K562 (cell line): Measurements from ENCODE around the gene CTIF. TPM values are rescaled to one million over a fixed set of nuclear protein-coding genes. Genes with fewer than 3 reads are reported as not detected.

Experiments
- ATAC-seq: fragments of 200-7000 bp; cut with Tn5 transposase; 3 replicates; pipeline ENCODE4 v1.9.1; 2020; ENCODE audit warnings: moderate library complexity
- BruUV-seq: library from RNA; stranded (reverse); fragments of 400-500 nt; replicated peaks from 2 replicates; lab custom pipeline; 2021; lab: Mats Ljungman, UMichigan
- CTCF ChIA-PET: fragments of 300-600 bp; formaldehyde crosslinking; extraction: SDS; loops from one replicate; lab custom pipeline; 2021; ENCODE audit warnings: low intra/inter-chr PET ratio; lab: Yijun Ruan, JAX
- POLR2A ChIA-PET: fragments of 300-600, 350-650 bp; sonication (Branson Sonifier 250); formaldehyde crosslinking; extraction: SDS; loops from one replicate; lab custom pipeline; 2021; ENCODE audit warnings: antibody characterized with exemption, inconsistent platforms; lab: Yijun Ruan, JAX
- DNase-seq, 4 experiments: peaks; one replicate each; pipeline versions ENCODE4 v3.0.0 to v3.0.0-alpha.2; 2011 to 2018; ENCODE audit warnings: low spot score in 3 of 4, mixed read lengths in 3 of 4; ENCODE audit errors: extremely low read depth in 1 of 4
- FAIRE-seq: peaks from 2 replicates; lab custom pipeline; 2011; peaks lifted over from hg19 to GRCh38; lab: Jason Lieb, UNC
- H2AFZ ChIP-seq: 2 replicates; pipeline ENCODE4 v1.6.0; 2011; ENCODE audit warnings: low read depth, low read length, control low read depth, inconsistent platforms
- H3K27ac ChIP-seq: fragments of 200-600 bp; 3 replicates; pipeline ENCODE4 v1.8.0; 2011; ENCODE audit warnings: low read depth, mild to moderate bottlenecking, control low read depth, inconsistent platforms, low read length, moderate library complexity, mixed read lengths; ENCODE audit errors: extremely low read depth
- H3K27me3 ChIP-seq, 2 experiments: fragments of 300-600 bp in 1 of 2; 2 replicates in 1 of 2; 3 replicates in 1 of 2; pipeline versions ENCODE4 v1.6.0 to v1.8.0; 2011; ENCODE audit warnings: inconsistent platforms in 2 of 2, low read length in 2 of 2, mild to moderate bottlenecking in 1 of 2, mixed read lengths in 1 of 2, moderate library complexity in 1 of 2; ENCODE audit not compliant: control insufficient read depth in 2 of 2, insufficient read depth in 2 of 2
- H3K36me3 ChIP-seq: fragments of 300-600 bp; 3 replicates; pipeline ENCODE4 v1.8.0; 2011; ENCODE audit warnings: mild to moderate bottlenecking, low read length, inconsistent platforms; ENCODE audit not compliant: control insufficient read depth, insufficient read depth
- H3K4me1 ChIP-seq, 2 experiments: fragments of 200-600 bp in 1 of 2; replicated peaks in 1 of 2; 2 replicates in 1 of 2; 3 replicates in 1 of 2; pipeline versions ENCODE4 v1.5.1 to v1.8.0; 2011; ENCODE audit warnings: inconsistent platforms in 2 of 2, low read length in 2 of 2, mild to moderate bottlenecking in 1 of 2, mixed read lengths in 1 of 2, moderate library complexity in 1 of 2; ENCODE audit not compliant: control insufficient read depth in 2 of 2, insufficient read depth in 2 of 2
- H3K4me2 ChIP-seq: 2 replicates; pipeline ENCODE4 v1.6.1; 2011; ENCODE audit warnings: low read length, control low read depth, inconsistent platforms, mixed read lengths; ENCODE audit not compliant: insufficient read depth
- H3K4me3 ChIP-seq: fragments of 200-600 bp; sonication (generic), shearing (Covaris generic); 2 replicates; pipeline ENCODE4 v1.5.1; 2016; ENCODE audit warnings: control low read depth, inconsistent platforms
- H3K79me2 ChIP-seq: fragments of 200-600 bp; 3 replicates; pipeline ENCODE4 v1.8.0; 2011; ENCODE audit warnings: low read length, inconsistent platforms; ENCODE audit not compliant: control insufficient read depth, insufficient read depth
- H3K9ac ChIP-seq, 2 experiments: 2 replicates each; pipeline versions ENCODE4 v1.6.0 to v1.6.1; 2011; ENCODE audit warnings: low read depth in 2 of 2, low read length in 2 of 2, control low read depth in 1 of 2, inconsistent platforms in 1 of 2, mild to moderate bottlenecking in 1 of 2, mixed read lengths in 1 of 2; ENCODE audit not compliant: insufficient read depth in 1 of 2
- H3K9me1 ChIP-seq: one replicate; pipeline ENCODE4 v1.6.0; 2011; ENCODE audit warnings: inconsistent platforms, mild to moderate bottlenecking, low read length, moderate library complexity; ENCODE audit not compliant: control insufficient read depth, insufficient read depth
- H3K9me3 ChIP-seq: replicated peaks from 2 replicates; pipeline ENCODE4 v1.5.1; 2011; ENCODE audit warnings: low read depth, low read length, inconsistent platforms; ENCODE audit not compliant: control insufficient read depth, insufficient read depth
- H4K20me1 ChIP-seq: replicated peaks from 2 replicates; pipeline ENCODE4 v1.6.1; 2011; ENCODE audit warnings: low read length, inconsistent platforms, mixed read lengths; ENCODE audit not compliant: control insufficient read depth, insufficient read depth
- BMI1 ChIP-seq: fragments of 150-350 bp; IDR thresholded peaks from 2 replicates; pipeline ENCODE4 v1.6.1; 2014; ENCODE audit warnings: low read length
- CBFB ChIP-seq: sonication (generic); formaldehyde crosslinking; IDR thresholded peaks from 2 replicates; pipeline ENCODE4 v1.4.0; 2020; ENCODE audit warnings: mild to moderate bottlenecking, missing genetic modification reagents
- CBX8 ChIP-seq: fragments of 200-600 bp; sonication (generic); IDR thresholded peaks from 2 replicates; pipeline ENCODE4 v1.6.1; 2012; ENCODE audit warnings: borderline replicate concordance, mixed run types, low read depth, mild to moderate bottlenecking, moderate library complexity, mixed read lengths, low read length, control low read depth, inconsistent platforms; ENCODE audit not compliant: poor library complexity, severe bottlenecking; ENCODE audit errors: extremely low read depth
- DPF2 ChIP-seq: fragments of 450-650 bp; IDR thresholded peaks from 2 replicates; pipeline ENCODE4 v1.6.1; 2016
- HMG20B ChIP-seq: fragments of 250-450 bp; sonication (Bioruptor Pico); IDR thresholded peaks from 2 replicates; pipeline ENCODE4 v1.5.0; 2021; ENCODE audit warnings: mild to moderate bottlenecking
- NFIX ChIP-seq: fragments of 250-450 bp; sonication (Bioruptor Pico); IDR thresholded peaks from 2 replicates; pipeline ENCODE4 v1.4.0; 2020; ENCODE audit warnings: low read depth, mild to moderate bottlenecking, moderate library complexity
- RBM25 ChIP-seq: fragments of 200-400 bp; formaldehyde crosslinking; IDR thresholded peaks from 2 replicates; pipeline ENCODE4 v1.6.1; 2018; ENCODE audit warnings: low read length, low read depth, moderate library complexity; ENCODE audit not compliant: severe bottlenecking
- SAP30 ChIP-seq: fragments of 200-600 bp; sonication (generic); IDR thresholded peaks from 2 replicates; pipeline ENCODE4 v1.6.1; 2012; ENCODE audit warnings: borderline replicate concordance, low read depth, mild to moderate bottlenecking, moderate library complexity, low read length, control low read depth, inconsistent platforms; ENCODE audit not compliant: insufficient read depth, poor library complexity, severe bottlenecking
- SIX5 ChIP-seq, 2 experiments: IDR thresholded peaks; 2 replicates each; pipeline ENCODE4 v1.6.1; 2011; ENCODE audit warnings: low read length in 2 of 2, borderline replicate concordance in 1 of 2, low read depth in 1 of 2, mild to moderate bottlenecking in 1 of 2, moderate library complexity in 1 of 2; ENCODE audit not compliant: insufficient read depth in 1 of 2
- SLC30A9 ChIP-seq: fragments of 250-450 bp; sonication (Bioruptor Pico); IDR thresholded peaks from 2 replicates; pipeline ENCODE4 v1.8.0; 2022; ENCODE audit warnings: mild to moderate bottlenecking, moderate library complexity
- SRSF1 ChIP-seq: fragments of 200-400 bp; formaldehyde crosslinking; IDR thresholded peaks from 2 replicates; pipeline ENCODE4 v1.6.1; 2017; ENCODE audit warnings: mild to moderate bottlenecking, low read depth, low read length, moderate library complexity
- ZFP36 ChIP-seq: fragments of 150-350 bp; IDR thresholded peaks from 2 replicates; pipeline ENCODE4 v1.6.1; 2018; ENCODE audit warnings: low read length, low read depth; ENCODE audit not compliant: partially characterized antibody
- ZNF146 ChIP-seq: IDR thresholded peaks from one replicate; pipeline ENCODE4 v1.6.1; 2018; ENCODE audit warnings: missing compliant biosample characterization; ENCODE audit not compliant: unreplicated experiment
- ZSCAN29 ChIP-seq: fragments of 450-650 bp; IDR thresholded peaks from 2 replicates; pipeline ENCODE4 v1.6.1; 2017
- WGBS: fragments of 100-300 bp; shearing (Covaris generic); methylation state at CpG from one replicate; pipeline ENCODE4 v1.1.6; 2016; ENCODE audit warnings: low coverage, mixed read lengths; ENCODE audit not compliant: insufficient coverage; ENCODE audit errors: missing lambda C conversion rate; 5-methylcytosine and 5-hydroxymethylcytosine counted together
- in situ Hi-C: fragments of 300-500 bp; cut with MboI; formaldehyde crosslinking; loops from 4 replicates; pipeline ENCODE4 v1.15.0; 2018; ENCODE audit warnings: inconsistent platforms, mixed read lengths
- intact Hi-C: fragments of 100-400 bp; cut with micrococcal nuclease; formaldehyde crosslinking; loops from 2 replicates; pipeline ENCODE4 v1.14.2; 2022
- polyA plus RNA-seq, 8 experiments: library from polyadenylated mRNA; depleted of rRNA in 4 of 8; stranded (reverse) in 5 of 8; unstranded in 3 of 8; fragments of >200 nt; fragmentation: Nextera tagmentation in 2 of 8; fragmentation: Illumina TruSeq in 1 of 8; extraction: Ambion mirVana in 2 of 8; extraction: Trizol in 1 of 8; gene quantifications; 2 replicates each; pipeline versions ENCODE4 v1.2.1 to v1.2.3, GENCODE V29; 2011 to 2014; ENCODE audit warnings: inconsistent platforms in 1 of 8, missing spikeins in 1 of 8
- total RNA-seq, 7 experiments: library from RNA; depleted of rRNA in 6 of 7; stranded (reverse); fragments of >200 nt in 6 of 7; fragmentation: Illumina TruSeq in 2 of 7; extraction: Trizol in 2 of 7; gene quantifications; 2 replicates each; pipeline versions ENCODE4 v1.2.1 to v1.2.3, GENCODE V29; 2011 to 2021; ENCODE audit warnings: low replicate concordance in 1 of 7
- TF ChIP-seq, protein P1 (sequence below), 2 experiments: fragments of 450-650 bp; IDR thresholded peaks; 2 replicates each; pipeline ENCODE4 v1.6.1; 2016
- TF ChIP-seq, protein P2 (sequence below): fragments of 250-450 bp; sonication (Bioruptor Pico); IDR thresholded peaks from 2 replicates; pipeline ENCODE4 v1.4.0; 2020; ENCODE audit warnings: mild to moderate bottlenecking, moderate library complexity
- TF ChIP-seq, protein P3 (sequence below), 2 experiments: fragments of 450-650 bp in 1 of 2; sonication (generic) in 1 of 2; formaldehyde crosslinking in 1 of 2; IDR thresholded peaks in 1 of 2; conservative IDR thresholded peaks in 1 of 2; 2 replicates each; pipeline versions ENCODE4 v1.6.1 to v1.8.1; 2016 to 2023; ENCODE audit warnings: mild to moderate bottlenecking in 2 of 2, moderate library complexity in 2 of 2, inconsistent platforms in 1 of 2, missing genetic modification reagents in 1 of 2

Gene CTIF
- total and polyA plus RNA-seq, 9 of the 15 experiments (the other 6 are each of a cell fraction or from before 2014, with no cell fraction given) = 0.17 to 11.5 (median 2.2) TPM

DNA sequence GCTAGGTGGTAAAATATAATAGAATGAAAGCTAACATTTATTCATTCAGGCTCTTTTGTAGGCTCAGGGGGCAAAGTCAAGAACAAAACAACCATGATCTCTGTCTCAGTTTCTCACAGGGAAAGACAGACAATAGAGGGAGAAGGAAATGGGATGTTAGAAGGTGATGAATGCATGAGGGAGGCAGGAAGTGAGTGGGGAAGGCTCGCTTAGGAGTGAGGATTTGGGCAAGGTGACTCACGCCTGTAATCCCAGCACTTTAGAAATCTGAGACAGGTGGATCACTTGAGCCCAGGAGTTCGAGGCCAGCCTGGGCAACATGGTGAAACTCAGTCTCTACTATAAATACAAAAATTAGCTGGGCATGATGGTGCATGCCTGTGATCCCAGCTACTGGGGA lies 88.4 kb downstream of the CTIF start (continued):
- TF ChIP-seq ZNF146 (CRISPR knock-in tag) (no peak), SRSF1 (no peak), SLC30A9 (CRISPR knock-in tag) (no peak), CBFB (no peak), DPF2 (no peak), HMG20B (no peak)
- TF ChIP-seq, protein P1, sequence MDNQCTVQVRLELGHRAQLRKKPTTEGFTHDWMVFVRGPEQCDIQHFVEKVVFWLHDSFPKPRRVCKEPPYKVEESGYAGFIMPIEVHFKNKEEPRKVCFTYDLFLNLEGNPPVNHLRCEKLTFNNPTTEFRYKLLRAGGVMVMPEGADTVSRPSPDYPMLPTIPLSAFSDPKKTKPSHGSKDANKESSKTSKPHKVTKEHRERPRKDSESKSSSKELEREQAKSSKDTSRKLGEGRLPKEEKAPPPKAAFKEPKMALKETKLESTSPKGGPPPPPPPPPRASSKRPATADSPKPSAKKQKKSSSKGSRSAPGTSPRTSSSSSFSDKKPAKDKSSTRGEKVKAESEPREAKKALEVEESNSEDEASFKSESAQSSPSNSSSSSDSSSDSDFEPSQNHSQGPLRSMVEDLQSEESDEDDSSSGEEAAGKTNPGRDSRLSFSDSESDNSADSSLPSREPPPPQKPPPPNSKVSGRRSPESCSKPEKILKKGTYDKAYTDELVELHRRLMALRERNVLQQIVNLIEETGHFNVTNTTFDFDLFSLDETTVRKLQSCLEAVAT (IDR thresholded peaks at IDR 0.05) = no peak
- TF ChIP-seq, protein P2, sequence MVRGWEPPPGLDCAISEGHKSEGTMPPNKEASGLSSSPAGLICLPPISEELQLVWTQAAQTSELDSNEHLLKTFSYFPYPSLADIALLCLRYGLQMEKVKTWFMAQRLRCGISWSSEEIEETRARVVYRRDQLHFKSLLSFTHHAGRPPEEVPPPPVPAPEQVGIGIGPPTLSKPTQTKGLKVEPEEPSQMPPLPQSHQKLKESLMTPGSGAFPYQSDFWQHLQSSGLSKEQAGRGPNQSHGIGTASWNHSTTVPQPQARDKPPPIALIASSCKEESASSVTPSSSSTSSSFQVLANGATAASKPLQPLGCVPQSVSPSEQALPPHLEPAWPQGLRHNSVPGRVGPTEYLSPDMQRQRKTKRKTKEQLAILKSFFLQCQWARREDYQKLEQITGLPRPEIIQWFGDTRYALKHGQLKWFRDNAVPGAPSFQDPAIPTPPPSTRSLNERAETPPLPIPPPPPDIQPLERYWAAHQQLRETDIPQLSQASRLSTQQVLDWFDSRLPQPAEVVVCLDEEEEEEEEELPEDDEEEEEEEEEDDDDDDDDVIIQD (CRISPR knock-in tag) = no peak

DNA sequence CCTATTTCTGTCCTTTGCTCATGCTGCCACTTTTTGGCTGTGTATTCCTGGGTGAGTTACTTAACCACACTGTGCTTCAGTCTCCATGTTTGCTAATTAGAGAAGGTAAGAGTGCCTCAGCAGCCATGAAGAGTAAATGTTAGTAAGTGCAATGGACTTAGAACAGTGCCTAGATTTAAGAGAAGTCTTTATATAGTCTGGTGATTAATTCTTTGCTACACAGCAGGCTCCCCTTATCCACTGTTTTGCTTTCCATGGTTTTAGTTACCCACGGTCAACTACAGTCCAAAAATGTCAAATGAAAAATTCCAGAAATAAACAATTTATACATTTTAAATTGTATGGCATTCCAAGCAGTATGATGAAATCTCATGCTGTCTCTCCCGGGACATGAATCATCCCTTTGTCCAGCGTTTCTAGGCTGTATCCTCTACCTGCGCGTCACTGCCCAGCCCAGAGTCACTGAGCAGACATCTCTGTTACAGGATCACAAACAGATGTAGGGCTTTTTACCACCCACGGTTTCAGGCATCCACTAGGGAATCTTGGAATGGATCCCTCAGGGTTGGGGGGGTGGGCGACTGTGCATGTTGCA lies 91.0 kb downstream of the CTIF start:
- Histone ChIP-seq H3K27me3 (no peaks in the 10 kb centered on the region), H3K4me3 (no peak overlapping the region), H3K27ac (no peak overlapping the region), H3K36me3 (no peaks in the 10 kb centered on the region), H3K9ac (no peak overlapping the region), H4K20me1 (no peaks in the 10 kb centered on the region), H3K9me3 (no peaks in the 10 kb centered on the region), H3K4me2 (no peak overlapping the region), H3K79me2 (no peaks in the 10 kb centered on the region), H3K9me1 (no peaks in the 10 kb centered on the region), H3K4me1 (no peaks in the 10 kb centered on the region), H2AFZ (no peak overlapping the region)
- POLR2A ChIA-PET = no interaction called here
- in situ Hi-C loops (no loop called here), intact Hi-C loops (no loop called here)
- WGBS = 59% methylated on average over 6 of the region's 7 CpGs
- FAIRE-seq (no peak), DNase-seq (no peak), ATAC-seq (no peak)
- CTCF ChIA-PET = no interaction called here
- no TSS peak for BruUV-seq
- no peak for TF ChIP-seq ZFP36
- no peak for TF ChIP-seq CBX8
- TF ChIP-seq NFIX (CRISPR knock-in tag) = no peak
- TF ChIP-seq BMI1 = no peak
- no peak for TF ChIP-seq SIX5 (IDR thresholded peaks at IDR 0.05; ENCODE audit: borderline replicate concordance in 1 of 2, insufficient read depth in 1 of 2, low read depth in 1 of 2, low read length in 2 of 2)
- TF ChIP-seq, protein P3, sequence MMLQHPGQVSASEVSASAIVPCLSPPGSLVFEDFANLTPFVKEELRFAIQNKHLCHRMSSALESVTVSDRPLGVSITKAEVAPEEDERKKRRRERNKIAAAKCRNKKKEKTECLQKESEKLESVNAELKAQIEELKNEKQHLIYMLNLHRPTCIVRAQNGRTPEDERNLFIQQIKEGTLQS (IDR thresholded peaks at IDR 0.05) = 0 out of 2 replicates have a peak, but pooled peaks have one; percentile 12
- TF ChIP-seq, protein P3 (CRISPR knock-in tag; conservative IDR thresholded peaks at IDR 0.05) = no peak
- peak; percentile 40 for TF ChIP-seq RBM25
- no peak for TF ChIP-seq SAP30
- TF ChIP-seq ZSCAN29 = no peak
